Sigmoid colon (tissue), 4 donors: ENCODE results near the gene ACR.

ENCODE experiments used
- CTCF ChIP-seq, 4 experiments: fragments of 450-650 bp in 3 of 4; fragments of 200-600 bp in 1 of 4; IDR thresholded peaks; one replicate each; pipeline ENCODE4 v1.5.1; 2016 to 2019; ENCODE audit warnings: antibody characterized with exemption in 4 of 4, mild to moderate bottlenecking in 3 of 4, moderate library complexity in 2 of 4
- POLR2A ChIP-seq, 2 donors: fragments of 450-650 bp; IDR thresholded peaks; one replicate each; pipeline ENCODE4 v1.6.1; 2016; ENCODE audit warnings: antibody characterized with exemption in 2 of 2, mild to moderate bottlenecking in 2 of 2, moderate library complexity in 2 of 2
- POLR2AphosphoS5 ChIP-seq, 4 donors: sonication (generic); formaldehyde crosslinking; IDR thresholded peaks; one replicate each; pipeline ENCODE4 v1.6.1; 2017; ENCODE audit warnings: antibody characterized with exemption in 4 of 4

- TF ChIP-seq CTCF (IDR thresholded peaks at IDR 0.05) (no peak), POLR2A (IDR thresholded peaks at IDR 0.05) (no peak), POLR2AphosphoS5 (IDR thresholded peaks at IDR 0.05) (no peak)
These were observed 19.7 kb upstream of the ACR start for GRCh38 chr22:50718352-50718709.
